ENCODE results near the gene SOX13.

GRCh38 chr1:204051258-204051657 is 21.7 kb upstream of the SOX13 start:
- TF ChIP-seq CTCF (conservative IDR thresholded peaks at IDR 0.05; ENCODE audit: low read depth, low read length): no peak
- TF ChIP-seq SMC3 (IDR thresholded peaks at IDR 0.05; ENCODE audit: low read depth, low read length): no peak
- TF ChIP-seq RFX5 (IDR thresholded peaks at IDR 0.05; ENCODE audit: low read depth, low read length): no peak
- TF ChIP-seq RAD21 (IDR thresholded peaks at IDR 0.05; ENCODE audit: low read length): no peak
- TF ChIP-seq POLR2A (IDR thresholded peaks at IDR 0.05; ENCODE audit: low read depth, low read length): no peak
- no peak for TF ChIP-seq RCOR1 (IDR thresholded peaks at IDR 0.05; ENCODE audit: insufficient replicate concordance, low read length)
- no peak for TF ChIP-seq USF2 (IDR thresholded peaks at IDR 0.05; ENCODE audit: low read depth, low read length)
- no peak for TF ChIP-seq MAFK (IDR thresholded peaks at IDR 0.05; ENCODE audit: low read depth, low read length)
- TF ChIP-seq BHLHE40 (IDR thresholded peaks at IDR 0.05; ENCODE audit: low read depth, low read length): no peak
- no peak for TF ChIP-seq CHD1 (IDR thresholded peaks at IDR 0.05; ENCODE audit: low read depth, low read length)
- TF ChIP-seq FOS (IDR thresholded peaks at IDR 0.05; ENCODE audit: low read depth, low read length): no peak
- no peak for TF ChIP-seq CEBPB (IDR thresholded peaks at IDR 0.05; ENCODE audit: low read depth, low read length)
- no peak for TF ChIP-seq ELK1 (IDR thresholded peaks at IDR 0.05; ENCODE audit: borderline replicate concordance, low read depth, low read length)
